K562 treated with DMSO at 1 percent for 4 hours (cell line): Measurements from ENCODE around the gene ITPRIPL2. TPM values are rescaled to one million over a fixed set of nuclear protein-coding genes. Genes with fewer than 3 reads are reported as not detected.

ENCODE experiments used
- total RNA-seq: library from RNA; unstranded; fragments of 300-600 nt; gene quantifications from 2 replicates; pipeline ENCODE4 v1.2.3, GENCODE V29; 2022; ENCODE audit not compliant: insufficient read depth

The ITPRIPL2 gene
- total RNA-seq = 2.2 and 2.9 TPM in 2 replicates

GRCh38 chr16:19113577-19114358, at the start of gene ITPRIPL2:
Gene ITPRIPL2 (plus strand): TSS chr16:19113964. CDS start chr16:19114462, 498 bp downstream.

DNA sequence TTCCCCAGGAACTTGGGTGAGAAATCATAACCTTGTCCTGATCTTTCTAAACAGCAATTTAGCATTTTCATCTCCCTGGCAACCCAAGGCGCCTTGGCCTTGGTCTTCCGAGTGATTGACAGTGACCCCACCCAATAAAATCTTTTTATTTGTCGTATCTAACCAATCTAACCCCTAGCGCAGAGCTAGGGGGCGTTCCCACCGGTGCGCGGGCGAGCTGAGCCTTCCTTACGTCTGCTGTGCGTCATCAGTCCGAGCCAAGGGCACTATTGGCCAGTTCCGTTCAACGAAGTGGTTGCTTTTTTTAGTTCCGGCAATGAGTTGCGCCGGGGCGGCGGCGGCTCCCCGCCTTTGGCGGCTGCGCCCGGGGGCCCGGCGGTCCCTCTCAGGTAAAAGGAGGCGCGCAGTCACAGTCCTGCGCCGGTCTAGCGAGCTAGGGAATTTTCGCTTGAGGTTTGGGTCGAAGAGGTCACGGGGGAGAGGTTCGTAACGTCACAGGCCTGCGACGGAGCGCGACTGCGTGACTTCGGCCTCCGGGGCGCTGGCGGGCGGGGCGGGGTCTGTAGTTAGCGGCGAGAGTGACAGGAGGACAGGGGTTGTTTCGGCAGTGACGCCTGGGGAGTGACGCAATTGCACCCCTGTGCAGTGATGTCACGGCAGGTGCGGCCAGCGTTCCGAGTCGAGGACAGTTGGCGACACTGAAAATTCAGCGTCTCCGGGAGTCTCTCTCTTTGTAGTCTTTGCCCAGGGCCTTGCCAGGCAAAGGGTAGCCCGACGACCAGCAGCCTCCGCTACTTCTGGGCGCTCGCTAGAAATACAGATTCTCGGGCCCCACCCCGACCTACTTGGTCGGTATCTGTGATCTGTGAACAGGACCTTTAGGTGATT, 46.2 kb upstream of the ITPRIPL2 start, which contains the start of gene COQ7:
COQ7 (plus strand) TSS at position 266 of the 888 bp plus-strand sequence; CDS start at position 317, 51 bp downstream.

GRCh38 chr16:19167710-19168370, 54.1 kb downstream of the ITPRIPL2 start, which contains the start of gene SYT17:
Gene SYT17 (plus strand): TSS chr16:19168240. CDS start chr16:19168647, 407 bp downstream.

Other genes starting within 250 kb of the ITPRIPL2 start
- 11.3 and 19.1 TPM in 2 replicates for gene SMG1, start 187.6 kb upstream of the ITPRIPL2 start, total RNA-seq
- 0.77 and 1.1 TPM in 2 replicates for gene TMC7, start 130.0 kb upstream of the ITPRIPL2 start, total RNA-seq
- 8.3 and 9.7 TPM in 2 replicates for gene COQ7, start 46.4 kb upstream of the ITPRIPL2 start, total RNA-seq
- not detected in 2 replicates for gene SYT17, start 54.3 kb downstream of the ITPRIPL2 start, total RNA-seq
- not detected in 2 replicates for gene CLEC19A, start 171.8 kb downstream of the ITPRIPL2 start, total RNA-seq